Ascending aorta (tissue), 2 donors: ENCODE data around the gene ABHD17A. TPM values are rescaled to one million over a fixed set of nuclear protein-coding genes. Genes with fewer than 3 reads are reported as not detected.

ENCODE experiments used
- DNase-seq, 2 donors: peaks; one replicate each; pipeline ENCODE4 v3.0.0-alpha.2; 2019; ENCODE audit warnings: low spot score in 2 of 2
- H3K27ac ChIP-seq, 2 donors: fragments of 200-600 bp; sonication (generic); one replicate each; pipeline ENCODE4 v1.5.1; 2016 to 2017; ENCODE audit warnings: mild to moderate bottlenecking in 1 of 2
- H3K27me3 ChIP-seq: fragments of 200-600 bp; sonication (generic); one replicate; pipeline ENCODE4 v1.5.1; 2017
- H3K36me3 ChIP-seq, 2 donors: fragments of 200-600 bp; sonication (generic); one replicate each; pipeline ENCODE4 v1.5.1; 2016
- H3K4me1 ChIP-seq, 2 donors: fragments of 200-600 bp; sonication (generic); one replicate each; pipeline ENCODE4 v1.5.1; 2016 to 2017; ENCODE audit warnings: mild to moderate bottlenecking in 1 of 2
- H3K4me3 ChIP-seq, 2 donors: fragments of 200-600 bp; sonication (generic); one replicate each; pipeline ENCODE4 v1.5.1; 2016 to 2017; ENCODE audit warnings: mild to moderate bottlenecking in 1 of 2
- H3K9me3 ChIP-seq, 2 donors: fragments of 200-600 bp; sonication (generic); one replicate each; pipeline ENCODE4 v1.5.1; 2016
- CTCF ChIP-seq, 3 experiments: fragments of 200-600 bp in 2 of 3; fragments of 450-650 bp in 1 of 3; sonication (generic) in 2 of 3; IDR thresholded peaks; one replicate each; pipeline ENCODE4 v1.5.1; 2016 to 2019; ENCODE audit warnings: antibody characterized with exemption in 3 of 3, mild to moderate bottlenecking in 1 of 3, moderate library complexity in 1 of 3
- intact Hi-C: fragments of 100-400 bp; cut with DNase I; formaldehyde crosslinking; loops from one replicate; pipeline ENCODE4 v1.15.1; 2023
- total RNA-seq: library from RNA; depleted of rRNA; stranded (reverse); fragments of >200 nt; gene quantifications from one replicate; pipeline ENCODE4 v1.1.0, GENCODE V29; 2016

The ABHD17A gene
- total RNA-seq, 1 donor from 2014 or later, result 278 TPM

DNA sequence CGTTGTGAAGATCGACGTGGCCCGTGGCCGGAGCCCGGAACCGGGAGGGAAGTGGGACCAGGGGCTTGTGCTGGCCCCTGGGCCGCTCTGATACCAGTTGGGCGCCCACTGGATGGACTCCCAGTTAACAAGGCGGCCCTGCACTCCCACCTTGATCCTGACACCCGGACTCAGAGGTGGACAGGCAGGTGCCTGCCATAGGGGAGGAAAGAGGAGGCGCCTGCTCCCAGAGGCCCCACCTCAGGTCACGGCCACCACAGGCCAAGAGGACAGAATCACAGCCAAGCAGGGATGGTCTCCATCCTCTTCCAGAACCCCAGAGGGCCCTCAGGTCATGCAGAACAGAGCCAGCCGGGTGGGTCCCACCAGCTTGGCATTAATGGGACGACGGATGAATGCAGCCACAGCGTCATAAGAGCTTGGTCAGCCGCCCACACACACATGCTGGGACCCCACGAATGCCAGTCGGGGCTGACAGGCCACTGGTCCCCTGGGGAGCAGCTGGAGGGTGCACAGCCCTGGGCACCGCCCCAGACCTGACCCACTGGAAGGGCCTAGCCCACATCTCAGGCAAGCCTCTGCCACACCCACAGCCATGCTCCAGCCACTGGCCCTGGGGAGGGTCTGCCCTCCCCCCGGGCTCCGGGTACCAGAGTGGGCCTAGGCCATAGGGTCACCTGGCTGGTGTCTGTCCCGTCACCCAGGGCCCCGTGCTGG, 12.3 kb downstream of the ABHD17A start:
- H3K27me3 ChIP-seq, result no peaks in the 10 kb centered on the region
- no peaks in the 10 kb centered on the region for H3K9me3 ChIP-seq
- H3K27ac ChIP-seq, result peak overlapping the region; percentile 56 to 93
- DNase-seq, result no peak
- no peak for TF ChIP-seq CTCF (IDR thresholded peaks at IDR 0.05)
- H3K36me3 ChIP-seq, result peaks cover 6 to 8% of the 10 kb centered on the region in 2 donors
- peaks cover 17 to 31% of the 10 kb centered on the region in 2 donors for H3K4me1 ChIP-seq
- intact Hi-C loops, result no loop called here
- H3K4me3 ChIP-seq, result peak overlapping the region in 1 of 2 donors; percentile 90

DNA sequence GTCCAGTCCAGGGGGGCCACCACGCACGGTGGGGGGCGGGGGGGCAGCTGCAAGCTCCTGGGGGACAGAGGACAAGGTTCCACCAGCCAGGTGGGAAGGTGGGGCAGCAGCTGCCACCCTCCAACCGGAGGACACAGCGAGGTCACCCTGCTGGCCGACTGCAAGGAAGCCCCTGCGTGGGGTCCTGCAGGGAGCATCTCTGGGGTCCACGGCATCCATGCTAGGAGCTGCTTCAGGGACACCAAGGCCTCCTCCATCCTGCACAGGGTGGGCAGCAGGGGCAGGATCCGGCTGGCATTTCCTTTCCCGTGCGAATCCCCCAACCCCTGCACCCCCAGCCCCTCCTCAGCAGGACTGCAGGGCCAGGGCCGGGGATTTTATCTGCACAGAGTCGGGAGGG, 13.7 kb downstream of the ABHD17A start:
- intact Hi-C loops, result no loop called here
- no peak for TF ChIP-seq CTCF (IDR thresholded peaks at IDR 0.05)
- H3K4me3 ChIP-seq, result no peak overlapping the region
- H3K4me1 ChIP-seq, result peaks cover 17 to 29% of the 10 kb centered on the region in 2 donors
- H3K9me3 ChIP-seq, result no peaks in the 10 kb centered on the region
- H3K27ac ChIP-seq, result no peak overlapping the region
- DNase-seq, result no peak
- H3K36me3 ChIP-seq, result peaks cover 6 to 8% of the 10 kb centered on the region in 2 donors
- no peaks in the 10 kb centered on the region for H3K27me3 ChIP-seq

- no peak overlapping the region for H3K4me3 ChIP-seq
Measured at GRCh38 chr19:1871140-1871597, 14.1 kb downstream of the ABHD17A start.

DNA sequence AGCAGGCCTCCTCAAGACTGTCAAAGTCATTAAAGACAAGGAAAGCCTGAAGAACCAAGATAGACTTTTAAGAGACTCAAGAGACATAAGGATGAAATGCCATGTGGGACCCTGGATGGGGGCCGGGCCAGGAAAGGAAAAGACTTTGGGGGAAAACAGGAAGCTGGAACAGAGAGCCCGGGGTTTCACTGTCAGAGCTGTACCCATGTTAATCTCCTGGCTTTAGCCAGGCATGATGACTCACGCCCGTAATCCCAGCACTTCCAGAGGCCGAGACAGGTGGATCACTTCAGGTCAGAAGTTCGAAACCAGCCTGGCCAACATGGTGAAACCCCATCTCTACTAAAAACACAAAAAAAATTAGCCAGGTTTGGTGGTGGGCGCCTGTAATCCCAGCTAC, 16.3 kb downstream of the ABHD17A start:
- Histone ChIP-seq H3K27me3 (no peaks in the 10 kb centered on the region), H3K9me3 (no peaks in the 10 kb centered on the region), H3K27ac (no peak overlapping the region), H3K36me3 (peaks cover 6 to 8% of the 10 kb centered on the region in 2 donors), H3K4me3 (no peak overlapping the region), H3K4me1 (peaks cover 12 to 15% of the 10 kb centered on the region in 2 donors)
- DNase-seq, result no peak
- intact Hi-C loops, result no loop called here
- TF ChIP-seq CTCF (IDR thresholded peaks at IDR 0.05), result no peak

More at GRCh38 chr19:1871140-1871597, 14.1 kb downstream of the ABHD17A start:
- no peaks in the 10 kb centered on the region for H3K27me3 ChIP-seq
- H3K27ac ChIP-seq, result no peak overlapping the region
- no peak for TF ChIP-seq CTCF (IDR thresholded peaks at IDR 0.05)
- peaks cover 6 to 8% of the 10 kb centered on the region in 2 donors for H3K36me3 ChIP-seq
- intact Hi-C loops, result no loop called here
- H3K9me3 ChIP-seq, result no peaks in the 10 kb centered on the region
- H3K4me1 ChIP-seq, result peaks cover 17 to 25% of the 10 kb centered on the region in 2 donors
- DNase-seq, result no peak

DNA sequence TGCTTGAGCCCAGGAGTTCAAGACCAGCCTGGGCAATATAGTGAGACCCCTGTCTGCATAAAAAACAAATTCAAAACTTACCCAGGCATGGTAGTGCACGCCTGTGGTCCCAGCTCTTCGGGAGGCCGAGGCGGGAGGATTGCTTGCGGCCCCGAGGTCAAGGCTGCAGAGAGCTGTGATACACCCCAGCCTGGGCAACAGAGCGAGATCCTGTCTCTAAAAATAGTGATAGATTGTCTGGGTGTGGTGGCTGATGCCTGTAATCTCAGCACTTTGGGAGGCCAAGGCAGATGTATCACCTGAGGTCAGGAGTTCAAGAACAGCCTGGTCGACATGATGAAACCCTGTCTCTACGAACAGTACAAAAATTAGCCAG, 18.0 kb downstream of the ABHD17A start:
- intact Hi-C loops, result no loop called here
- TF ChIP-seq CTCF (IDR thresholded peaks at IDR 0.05), result no peak
- DNase-seq, result no peak
- no peak overlapping the region for H3K4me3 ChIP-seq
- H3K36me3 ChIP-seq, result peaks cover 6 to 7% of the 10 kb centered on the region in 2 donors
- H3K9me3 ChIP-seq, result no peaks in the 10 kb centered on the region
- H3K27ac ChIP-seq, result no peak overlapping the region
- H3K4me1 ChIP-seq, result peaks cover 2% of the 10 kb centered on the region in 2 donors
- no peaks in the 10 kb centered on the region for H3K27me3 ChIP-seq
